H9 (cell line): ENCODE measurements around the gene PSMB8. TPM values are rescaled to one million over a fixed set of nuclear protein-coding genes. Genes with fewer than 3 reads are reported as not detected.
A peak's percentile ranks its signal among the peaks of the same experiment; 100 is the strongest.

Experiments
- DNase-seq: peaks from one replicate; pipeline ENCODE4 v3.0.0-alpha.2; 2017
- H2AFZ ChIP-seq: one replicate; pipeline ENCODE4 v1.6.1; 2013; ENCODE audit warnings: mild to moderate bottlenecking, low read length, control low read depth, moderate library complexity
- H2AK5ac ChIP-seq: 2 replicates; pipeline ENCODE4 v1.6.1; 2013; ENCODE audit warnings: low read length, control low read depth, mixed read lengths; ENCODE audit not compliant: insufficient read length
- H2BK120ac ChIP-seq: one replicate; pipeline ENCODE4 v1.6.1; 2013; ENCODE audit warnings: low read depth, mild to moderate bottlenecking, low read length, control low read depth, inconsistent platforms; ENCODE audit not compliant: poor library complexity, severe bottlenecking
- H2BK12ac ChIP-seq: 2 replicates; pipeline ENCODE4 v1.6.1; 2013; ENCODE audit warnings: low read length, control low read depth, mixed read lengths, low read depth; ENCODE audit not compliant: insufficient read length
- H2BK15ac ChIP-seq: 2 replicates; pipeline ENCODE4 v1.6.1; 2013; ENCODE audit warnings: low read depth, low read length, control low read depth
- H2BK20ac ChIP-seq: one replicate; pipeline ENCODE4 v1.6.1; 2013; ENCODE audit warnings: low read depth, mild to moderate bottlenecking, low read length, control low read depth, inconsistent platforms; ENCODE audit not compliant: poor library complexity, severe bottlenecking
- H2BK5ac ChIP-seq: 2 replicates; pipeline ENCODE4 v1.6.1; 2013; ENCODE audit warnings: low read length, control low read depth, mixed read lengths; ENCODE audit not compliant: insufficient read length
- H3K14ac ChIP-seq: 2 replicates; pipeline ENCODE4 v1.6.1; 2013; ENCODE audit warnings: low read length, control low read depth; ENCODE audit not compliant: insufficient read depth
- H3K18ac ChIP-seq: 2 replicates; pipeline ENCODE4 v1.6.1; 2013; ENCODE audit warnings: low read depth, mild to moderate bottlenecking, mixed read lengths, low read length, control low read depth; ENCODE audit not compliant: insufficient read length
- H3K23ac ChIP-seq: 2 replicates; pipeline ENCODE4 v1.6.1; 2013; ENCODE audit warnings: low read length, control low read depth, mixed read lengths, low read depth; ENCODE audit not compliant: insufficient read length
- H3K23me2 ChIP-seq: 2 replicates; pipeline ENCODE4 v1.6.1; 2013; ENCODE audit warnings: low read depth, mild to moderate bottlenecking, mixed read lengths, low read length, control low read depth; ENCODE audit not compliant: insufficient read length, poor library complexity, severe bottlenecking
- H3K27ac ChIP-seq: 2 replicates; pipeline ENCODE4 v1.5.1; 2013; ENCODE audit warnings: low read length, control low read depth, mixed read lengths, low read depth; ENCODE audit not compliant: insufficient read length
- H3K27me3 ChIP-seq: 2 replicates; pipeline ENCODE4 v1.6.1; 2013; ENCODE audit warnings: low read length, control low read depth, inconsistent platforms; ENCODE audit not compliant: insufficient read depth
- H3K4ac ChIP-seq: 2 replicates; pipeline ENCODE4 v1.6.1; 2013; ENCODE audit warnings: low read depth, mild to moderate bottlenecking, control low read depth, inconsistent platforms, low read length, moderate library complexity
- H3K4me1 ChIP-seq: 2 replicates; pipeline ENCODE4 v1.6.1; 2013; ENCODE audit warnings: low read length, control low read depth, inconsistent platforms; ENCODE audit not compliant: insufficient read depth
- H3K4me2 ChIP-seq: 2 replicates; pipeline ENCODE4 v1.6.1; 2013; ENCODE audit warnings: low read length, control low read depth, mixed read lengths; ENCODE audit not compliant: insufficient read length, insufficient read depth
- H3K56ac ChIP-seq: 2 replicates; pipeline ENCODE4 v1.6.1; 2013; ENCODE audit warnings: low read depth, mild to moderate bottlenecking, mixed read lengths, low read length, control low read depth; ENCODE audit not compliant: insufficient read length
- H3K79me1 ChIP-seq: 2 replicates; pipeline ENCODE4 v1.6.1; 2013; ENCODE audit warnings: low read depth, mild to moderate bottlenecking, moderate library complexity, low read length, control low read depth, inconsistent platforms; ENCODE audit not compliant: insufficient read depth, poor library complexity, severe bottlenecking
- H3K79me2 ChIP-seq: 2 replicates; pipeline ENCODE4 v1.6.1; 2013; ENCODE audit warnings: low read length, control low read depth, inconsistent platforms; ENCODE audit not compliant: insufficient read depth
- H3K9ac ChIP-seq: 2 replicates; pipeline ENCODE4 v1.6.1; 2013; ENCODE audit warnings: low read length, control low read depth, mixed read lengths; ENCODE audit not compliant: insufficient read length; ENCODE audit errors: extremely low read depth
- H3K9me3 ChIP-seq: one replicate; pipeline ENCODE4 v1.6.1; 2013; ENCODE audit warnings: low read depth, low read length, inconsistent platforms; ENCODE audit not compliant: control insufficient read depth
- H3T11ph ChIP-seq: one replicate; pipeline ENCODE4 v1.6.1; 2013; ENCODE audit warnings: mild to moderate bottlenecking, low read length, control low read depth, inconsistent platforms
- H4K20me1 ChIP-seq: one replicate; pipeline ENCODE4 v1.6.1; 2013; ENCODE audit not compliant: control insufficient read depth, insufficient read length, insufficient read depth
- H4K5ac ChIP-seq: 2 replicates; pipeline ENCODE4 v1.6.1; 2013; ENCODE audit warnings: low read depth, mild to moderate bottlenecking, mixed read lengths, low read length, control low read depth; ENCODE audit not compliant: insufficient read length
- H4K8ac ChIP-seq: replicated peaks from 2 replicates; pipeline ENCODE4 v1.6.1; 2013; ENCODE audit warnings: low read length, control low read depth, mixed read lengths, low read depth; ENCODE audit not compliant: insufficient read length
- H4K91ac ChIP-seq: 2 replicates; pipeline ENCODE4 v1.6.1; 2013; ENCODE audit warnings: low read depth, mild to moderate bottlenecking, moderate library complexity, mixed read lengths, low read length, control low read depth; ENCODE audit not compliant: insufficient read length
- H3K27ac Mint-ChIP-seq, 3 experiments: 2 replicates in 2 of 3; 3 replicates in 1 of 3; pipeline ENCODE4 v1.8.0; 2020 to 2021; ENCODE audit warnings: mixed read lengths in 3 of 3, mild to moderate bottlenecking in 1 of 3, moderate library complexity in 1 of 3
- H3K27me3 Mint-ChIP-seq: 2 replicates; pipeline ENCODE4 v1.8.0; 2021; ENCODE audit warnings: low read depth, mild to moderate bottlenecking, moderate library complexity, mixed read lengths
- H3K36me3 Mint-ChIP-seq, 3 experiments: 2 replicates in 2 of 3; 3 replicates in 1 of 3; pipeline ENCODE4 v1.8.0; 2020 to 2021; ENCODE audit warnings: low read depth in 3 of 3, mixed read lengths in 3 of 3; ENCODE audit not compliant: insufficient read depth in 1 of 3
- H3K4me1 Mint-ChIP-seq, 2 experiments: 2 replicates each; pipeline ENCODE4 v1.8.0; 2020; ENCODE audit warnings: mixed read lengths in 2 of 2
- H3K4me3 Mint-ChIP-seq, 2 experiments: 2 replicates in 1 of 2; 3 replicates in 1 of 2; pipeline ENCODE4 v1.8.0; 2020 to 2021; ENCODE audit warnings: mild to moderate bottlenecking in 2 of 2, mixed read lengths in 2 of 2, moderate library complexity in 1 of 2
- H3K9me3 Mint-ChIP-seq, 2 experiments: 2 replicates in 1 of 2; 3 replicates in 1 of 2; pipeline ENCODE4 v1.8.0; 2020; ENCODE audit warnings: mild to moderate bottlenecking in 2 of 2, mixed read lengths in 2 of 2, moderate library complexity in 1 of 2
- CTCF ChIP-seq: fragments of 200-600 bp; sonication (generic); conservative IDR thresholded peaks from 3 replicates; pipeline ENCODE4 v1.8.0; 2021; ENCODE audit warnings: antibody characterized with exemption, mild to moderate bottlenecking
- WGBS: extraction: QIAGEN DNeasy Blood & Tissue Kit; methylation state at CpG from one replicate; pipeline ENCODE4 v1.1.7; 2013; ENCODE audit warnings: missing lambda C conversion rate, low lambda C conversion rate, mixed read lengths; ENCODE audit not compliant: insufficient read length; ENCODE audit errors: extremely low coverage; 5-methylcytosine and 5-hydroxymethylcytosine counted together
- total RNA-seq: library from RNA; stranded (reverse); gene quantifications from 2 replicates; pipeline ENCODE4 v1.2.1, GENCODE V29; 2021

PSMB8 gene
- total RNA-seq, 1 experiment from 2014 or later = 19.1 TPM

DNA sequence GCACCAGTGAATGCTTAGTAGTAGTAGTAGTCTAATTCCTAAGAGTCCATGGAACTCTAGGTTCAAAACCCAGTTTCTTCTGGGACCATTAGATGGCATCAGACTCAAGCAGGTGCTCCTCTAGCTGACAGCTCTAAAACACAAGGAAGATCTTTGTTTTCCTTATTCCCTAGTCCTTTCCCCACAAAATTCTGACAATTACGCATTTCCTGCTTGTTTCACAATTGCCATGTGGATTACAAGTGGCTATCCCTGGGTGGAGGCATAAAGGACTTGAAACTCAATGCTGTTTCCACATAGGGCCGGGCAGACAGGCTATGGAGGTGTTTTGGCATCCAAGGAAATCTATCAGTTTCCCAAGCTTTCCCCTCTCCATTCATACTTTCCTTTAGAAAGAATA is 17.9 kb downstream of the PSMB8 start:
- no peaks in the 10 kb centered on the region for H4K20me1 ChIP-seq
- H3K36me3 Mint-ChIP-seq = peaks cover 5 to 14% (median 7%) of the 10 kb centered on the region in 3 experiments; a peak in 5 of 7 replicates
- no peak overlapping the region for H3K4me3 Mint-ChIP-seq
- H2AFZ ChIP-seq = no peak overlapping the region
- no peaks in the 10 kb centered on the region for H3K4me1 ChIP-seq
- no peaks in the 10 kb centered on the region for H3K79me2 ChIP-seq
- H3K4me1 Mint-ChIP-seq = peaks cover 0 to 6% of the 10 kb centered on the region in 2 experiments; a peak in 2 of 4 replicates
- H3K4me2 ChIP-seq = no peak overlapping the region
- no peak overlapping the region for H3K23ac ChIP-seq
- H3K18ac ChIP-seq = no peak overlapping the region
- no peak overlapping the region for H3K27ac Mint-ChIP-seq
- WGBS = no CpG with 5 or more reads among the region's 2 CpGs
- no peak overlapping the region for H4K91ac ChIP-seq
- H2BK5ac ChIP-seq = no peak overlapping the region
- H2BK12ac ChIP-seq = no peak overlapping the region
- no peak overlapping the region for H2BK20ac ChIP-seq
- H3T11ph ChIP-seq = no peak overlapping the region
- no peaks in the 10 kb centered on the region for H3K9me3 Mint-ChIP-seq
- H3K27me3 Mint-ChIP-seq = no peaks in the 10 kb centered on the region
- DNase-seq = no peak
- H3K79me1 ChIP-seq = no peaks in the 10 kb centered on the region
- H4K5ac ChIP-seq = no peak overlapping the region
- no peaks in the 10 kb centered on the region for H3K9me3 ChIP-seq
- no peak overlapping the region for H3K27ac ChIP-seq
- no peaks in the 10 kb centered on the region for H3K27me3 ChIP-seq
- no peak overlapping the region for H3K4ac ChIP-seq
- H2BK15ac ChIP-seq = no peak overlapping the region
- H4K8ac ChIP-seq = no peak overlapping the region
- H3K23me2 ChIP-seq = no peaks in the 10 kb centered on the region
- TF ChIP-seq CTCF = peak; percentile 66; the same call in 2 of the 3 replicates
- no peak overlapping the region for H3K56ac ChIP-seq
- H2BK120ac ChIP-seq = no peak overlapping the region
- no peak overlapping the region for H2AK5ac ChIP-seq
- H3K14ac ChIP-seq = no peak overlapping the region
- H3K9ac ChIP-seq = no peak overlapping the region
